Osteocyte (in vitro differentiated cells): ENCODE measurements around the gene SLC18A2. TPM values are rescaled to one million over a fixed set of nuclear protein-coding genes. Genes with fewer than 3 reads are reported as not detected.
"Not testable (repeated sequence)": the region's sequence is repeated elsewhere in the genome, so short reads cannot be mapped to it uniquely, and the experiment has no call there.

Experiments used
- DNase-seq: peaks from one replicate; pipeline ENCODE4 v3.0.0; 2021; ENCODE audit warnings: mixed read lengths; ENCODE audit not compliant: unreplicated experiment; ENCODE audit errors: extremely low spot score
- H3K27ac Mint-ChIP-seq: one replicate; pipeline ENCODE4 v1.8.0; 2021; ENCODE audit warnings: mild to moderate bottlenecking, mixed read lengths; ENCODE audit not compliant: unreplicated experiment
- H3K27me3 Mint-ChIP-seq: one replicate; pipeline ENCODE4 v1.8.0; 2021; ENCODE audit warnings: mixed read lengths; ENCODE audit not compliant: unreplicated experiment
- H3K36me3 Mint-ChIP-seq: one replicate; pipeline ENCODE4 v1.8.0; 2021; ENCODE audit warnings: mixed read lengths; ENCODE audit not compliant: unreplicated experiment
- H3K4me1 Mint-ChIP-seq: one replicate; pipeline ENCODE4 v1.8.0; 2021; ENCODE audit warnings: mixed read lengths; ENCODE audit not compliant: unreplicated experiment
- H3K4me3 Mint-ChIP-seq: one replicate; pipeline ENCODE4 v1.8.0; 2021; ENCODE audit warnings: mild to moderate bottlenecking, moderate library complexity, mixed read lengths; ENCODE audit not compliant: unreplicated experiment
- H3K9me3 Mint-ChIP-seq: one replicate; pipeline ENCODE4 v1.8.0; 2021; ENCODE audit warnings: mixed read lengths; ENCODE audit not compliant: unreplicated experiment
- total RNA-seq: library from RNA; stranded (reverse); gene quantifications from 2 replicates; pipeline ENCODE4 v1.2.1, GENCODE V29; 2021
- TF ChIP-seq, protein P1 (sequence below): fragments of 200-600 bp; sonication (generic); IDR thresholded peaks from 2 replicates; pipeline ENCODE4 v1.5.0; 2021; ENCODE audit warnings: antibody characterized with exemption, mild to moderate bottlenecking, moderate library complexity

The SLC18A2 gene
- total RNA-seq, 1 donor from 2014 or later: not detected

DNA sequence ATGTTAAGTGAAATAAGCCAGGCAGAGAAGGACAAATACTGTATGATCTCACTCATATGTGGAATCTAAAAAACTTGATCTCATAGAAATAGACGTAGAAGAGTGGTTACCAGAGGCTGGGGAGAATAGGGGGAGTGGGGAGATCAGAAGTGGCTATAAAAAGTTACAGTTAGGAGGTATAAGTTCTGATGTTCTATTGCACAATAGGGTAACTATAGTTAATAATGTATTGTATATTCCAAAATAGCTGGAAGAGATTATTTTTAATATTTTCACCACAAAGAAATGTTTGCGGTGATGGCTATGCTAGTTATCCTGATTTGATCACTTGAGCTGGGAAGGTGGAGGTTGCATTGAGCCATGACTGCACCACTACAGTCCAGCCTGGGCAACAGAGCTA is 53.8 kb downstream of the SLC18A2 start:
- Mint-ChIP-seq H3K9me3 (peaks cover 7% of the 10 kb centered on the region), H3K27me3 (no peaks in the 10 kb centered on the region), H3K27ac (no peak overlapping the region), H3K4me1 (peaks cover 2% of the 10 kb centered on the region), H3K36me3 (peaks cover 10% of the 10 kb centered on the region), H3K4me3 (no peak overlapping the region)
- no peak for DNase-seq
- TF ChIP-seq, protein P1, sequence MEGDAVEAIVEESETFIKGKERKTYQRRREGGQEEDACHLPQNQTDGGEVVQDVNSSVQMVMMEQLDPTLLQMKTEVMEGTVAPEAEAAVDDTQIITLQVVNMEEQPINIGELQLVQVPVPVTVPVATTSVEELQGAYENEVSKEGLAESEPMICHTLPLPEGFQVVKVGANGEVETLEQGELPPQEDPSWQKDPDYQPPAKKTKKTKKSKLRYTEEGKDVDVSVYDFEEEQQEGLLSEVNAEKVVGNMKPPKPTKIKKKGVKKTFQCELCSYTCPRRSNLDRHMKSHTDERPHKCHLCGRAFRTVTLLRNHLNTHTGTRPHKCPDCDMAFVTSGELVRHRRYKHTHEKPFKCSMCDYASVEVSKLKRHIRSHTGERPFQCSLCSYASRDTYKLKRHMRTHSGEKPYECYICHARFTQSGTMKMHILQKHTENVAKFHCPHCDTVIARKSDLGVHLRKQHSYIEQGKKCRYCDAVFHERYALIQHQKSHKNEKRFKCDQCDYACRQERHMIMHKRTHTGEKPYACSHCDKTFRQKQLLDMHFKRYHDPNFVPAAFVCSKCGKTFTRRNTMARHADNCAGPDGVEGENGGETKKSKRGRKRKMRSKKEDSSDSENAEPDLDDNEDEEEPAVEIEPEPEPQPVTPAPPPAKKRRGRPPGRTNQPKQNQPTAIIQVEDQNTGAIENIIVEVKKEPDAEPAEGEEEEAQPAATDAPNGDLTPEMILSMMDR: no peak

DNA sequence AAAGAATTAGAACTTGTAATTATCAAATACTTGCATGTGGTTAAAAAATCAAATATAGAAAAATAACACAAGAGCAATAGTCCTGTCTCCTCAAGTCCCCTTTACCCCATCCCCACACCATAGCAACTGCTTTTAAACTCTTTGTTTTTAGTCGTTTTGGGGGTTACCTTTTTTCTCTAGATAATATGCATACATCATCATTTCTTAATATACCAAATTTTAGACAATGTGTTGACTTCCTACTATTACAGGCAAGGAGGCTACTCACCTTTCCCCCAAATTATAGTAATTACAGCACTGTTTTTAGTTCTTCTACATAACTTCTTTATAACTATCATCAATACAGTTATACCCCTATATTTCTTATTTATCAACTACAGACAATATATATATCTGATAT is 57.3 kb downstream of the SLC18A2 start:
- no peak overlapping the region for H3K27ac Mint-ChIP-seq
- peaks cover 6% of the 10 kb centered on the region for H3K4me1 Mint-ChIP-seq
- H3K36me3 Mint-ChIP-seq: peaks cover 7% of the 10 kb centered on the region
- peaks cover 14% of the 10 kb centered on the region for H3K9me3 Mint-ChIP-seq
- H3K4me3 Mint-ChIP-seq: no peak overlapping the region
- no peaks in the 10 kb centered on the region for H3K27me3 Mint-ChIP-seq
- DNase-seq: no peak
- TF ChIP-seq, protein P1: no peak

DNA sequence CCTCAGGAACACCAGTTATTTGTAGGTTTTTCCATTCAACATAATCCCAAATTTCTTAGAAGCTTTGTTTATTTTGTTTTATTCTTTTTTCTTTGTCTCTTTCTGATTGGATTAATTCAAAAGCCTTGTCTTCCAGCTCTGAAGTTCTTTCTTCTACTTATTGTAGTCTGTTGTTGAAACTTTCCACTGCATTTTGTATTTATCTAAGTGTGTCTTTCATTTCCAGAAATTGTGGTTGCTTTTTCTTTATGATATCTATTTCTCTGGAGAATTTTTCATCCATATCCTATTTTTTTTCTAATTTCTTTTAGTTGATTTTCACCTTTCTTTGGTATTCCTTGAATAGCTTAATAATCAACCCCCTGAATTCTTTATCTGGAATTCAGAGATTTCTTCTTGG is 58.5 kb downstream of the SLC18A2 start:
- Mint-ChIP-seq H3K4me3 (no peak overlapping the region), H3K36me3 (peaks cover 7% of the 10 kb centered on the region), H3K9me3 (peaks cover 14% of the 10 kb centered on the region), H3K27me3 (no peaks in the 10 kb centered on the region), H3K4me1 (peaks cover 6% of the 10 kb centered on the region), H3K27ac (no peak overlapping the region)
- no peak for DNase-seq
- TF ChIP-seq, protein P1: no peak

DNA sequence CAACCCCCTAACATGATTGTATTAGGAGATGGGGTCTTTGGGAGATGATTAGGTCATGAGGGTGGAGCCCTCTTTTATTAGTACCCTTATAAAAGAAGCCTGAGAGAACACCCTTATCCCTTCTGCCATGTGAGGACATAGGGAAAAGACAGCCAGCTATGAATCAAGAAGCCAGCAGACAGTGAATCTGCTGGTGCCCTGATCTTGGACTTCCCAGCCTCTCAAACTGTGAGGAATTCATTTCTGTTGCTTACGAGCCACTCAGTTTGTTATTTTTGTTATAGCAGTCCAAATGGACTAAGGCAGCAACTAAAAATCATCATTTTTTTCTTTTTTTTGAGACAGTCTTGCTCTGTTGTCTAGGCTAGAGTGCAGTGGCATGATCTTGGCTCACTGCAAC is 59.8 kb downstream of the SLC18A2 start:
- DNase-seq: no peak
- Mint-ChIP-seq H3K4me3 (no peak overlapping the region), H3K4me1 (peaks cover 6% of the 10 kb centered on the region), H3K9me3 (peaks cover 14% of the 10 kb centered on the region), H3K27me3 (no peaks in the 10 kb centered on the region), H3K36me3 (peaks cover 7% of the 10 kb centered on the region), H3K27ac (no peak overlapping the region)
- TF ChIP-seq, protein P1: no peak

DNA sequence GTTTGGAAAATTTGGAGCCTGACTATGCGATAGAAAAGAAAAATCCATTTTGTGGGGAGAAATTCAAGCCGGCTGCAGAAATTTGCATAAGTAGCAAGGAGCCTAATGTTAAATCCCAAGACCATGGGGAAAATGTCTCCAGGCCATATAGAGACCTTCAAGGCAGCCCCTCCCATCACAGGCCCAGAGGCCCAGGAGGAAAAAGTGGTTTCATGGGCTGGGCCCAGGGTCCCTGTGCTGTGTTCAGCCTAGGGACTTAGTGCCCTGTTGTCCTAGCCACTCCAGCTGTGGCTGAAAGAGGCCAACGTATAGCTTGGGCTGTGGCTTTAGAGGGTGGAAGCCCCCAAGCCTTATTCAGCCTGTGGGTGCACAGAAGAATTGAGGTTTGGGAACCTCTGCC is 62.5 kb downstream of the SLC18A2 start:
- H3K9me3 Mint-ChIP-seq: peaks cover 14% of the 10 kb centered on the region
- not testable (repeated sequence) for H3K4me3 Mint-ChIP-seq, H3K27ac Mint-ChIP-seq, H3K27me3 Mint-ChIP-seq, H3K36me3 Mint-ChIP-seq, DNase-seq, H3K4me1 Mint-ChIP-seq

DNA sequence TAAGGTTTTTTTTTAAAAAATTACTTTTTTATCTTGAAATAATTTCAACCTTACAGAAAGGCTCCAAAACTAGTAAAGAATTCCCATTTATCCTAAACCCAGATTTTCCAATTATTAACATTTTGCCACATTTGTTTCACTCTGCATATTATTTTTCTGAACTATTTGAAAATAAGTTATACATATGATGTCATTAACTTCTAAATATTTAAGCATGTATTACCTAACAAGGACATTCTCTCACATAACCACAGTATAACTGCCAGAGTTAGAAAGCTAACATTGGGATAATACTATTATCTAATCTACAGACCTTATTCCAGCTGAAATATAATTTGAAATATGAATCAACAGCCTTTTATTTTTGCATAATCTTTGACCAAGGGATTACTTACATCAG is 65.8 kb downstream of the SLC18A2 start:
- H3K4me3 Mint-ChIP-seq: no peak overlapping the region
- peaks cover 2% of the 10 kb centered on the region for H3K4me1 Mint-ChIP-seq
- TF ChIP-seq, protein P1: no peak
- H3K9me3 Mint-ChIP-seq: peaks cover 8% of the 10 kb centered on the region
- no peaks in the 10 kb centered on the region for H3K27me3 Mint-ChIP-seq
- DNase-seq: no peak
- H3K27ac Mint-ChIP-seq: no peak overlapping the region
- H3K36me3 Mint-ChIP-seq: peaks cover under 1% of the 10 kb centered on the region
